HG03097 (cell line): ENCODE results near the gene CMYA5.

Source experiments
- ATAC-seq: cut with Tn5 transposase; IDR thresholded peaks from one replicate; pipeline ENCODE4 v1.9.1; 2021; ENCODE audit not compliant: unreplicated experiment, low FRiP score

Gene CMYA5

GRCh38 chr5:79832911-79833310, 143.3 kb downstream of the CMYA5 start:
- no peak for ATAC-seq

GRCh38 chr5:79834098-79834753, 144.6 kb downstream of the CMYA5 start:
- no peak for ATAC-seq

- no peak for ATAC-seq
Measured at GRCh38 chr5:79834754-79835714, 145.4 kb downstream of the CMYA5 start.

GRCh38 chr5:79837761-79838551, 148.3 kb downstream of the CMYA5 start:
- no peak for ATAC-seq

- ATAC-seq: no peak
Measured at GRCh38 chr5:79840084-79840990, 150.7 kb downstream of the CMYA5 start.

GRCh38 chr5:79841172-79841571, 151.5 kb downstream of the CMYA5 start:
- ATAC-seq: no peak

GRCh38 chr5:79842006-79842881, 152.6 kb downstream of the CMYA5 start:
- no peak for ATAC-seq

GRCh38 chr5:79842991-79843390, 153.4 kb downstream of the CMYA5 start:
- no peak for ATAC-seq

- no peak for ATAC-seq
Measured at GRCh38 chr5:79843450-79844388, 154.1 kb downstream of the CMYA5 start.

GRCh38 chr5:79844571-79844970, 154.9 kb downstream of the CMYA5 start:
- ATAC-seq: no peak

- ATAC-seq: no peak
Measured at GRCh38 chr5:79845448-79846197, 156.0 kb downstream of the CMYA5 start.

GRCh38 chr5:79846198-79846521, 156.5 kb downstream of the CMYA5 start:
- ATAC-seq: no peak

- ATAC-seq: no peak
Measured at GRCh38 chr5:79847561-79847960, 157.9 kb downstream of the CMYA5 start.

GRCh38 chr5:79849061-79849460, 159.4 kb downstream of the CMYA5 start:
- no peak for ATAC-seq
